HG02852 (cell line): ENCODE results near the gene MROH9.

ENCODE experiments used
- ATAC-seq: cut with Tn5 transposase; IDR thresholded peaks from one replicate; pipeline ENCODE4 v1.9.1; 2021; ENCODE audit warnings: mild to moderate bottlenecking, moderate library complexity; ENCODE audit not compliant: unreplicated experiment

Gene MROH9

DNA sequence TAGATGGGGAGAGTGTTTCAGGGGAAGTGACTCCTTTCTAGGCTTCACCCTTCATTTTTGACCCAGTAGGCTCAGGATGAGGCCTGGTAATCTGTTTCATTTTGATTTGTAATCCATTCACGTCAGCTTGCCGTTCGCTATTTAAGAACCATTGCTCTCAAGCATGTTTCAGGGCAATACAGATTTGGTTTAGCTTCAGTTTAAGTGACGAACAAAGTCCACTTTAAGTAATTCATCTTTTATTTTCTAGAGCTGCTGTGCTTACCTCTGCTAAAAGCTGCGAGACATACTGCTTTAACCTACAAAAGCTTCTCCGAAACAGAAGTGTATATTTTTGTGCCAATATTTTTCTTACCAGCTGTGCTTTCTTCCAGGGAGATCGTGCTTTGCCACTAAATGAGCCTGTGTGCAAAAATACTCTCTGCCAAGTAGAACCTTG lies 146.4 kb downstream of the MROH9 start:
- no peak for ATAC-seq

GRCh38 chr1:171082606-171083005 lies 147.3 kb downstream of the MROH9 start:
- no peak for ATAC-seq

DNA sequence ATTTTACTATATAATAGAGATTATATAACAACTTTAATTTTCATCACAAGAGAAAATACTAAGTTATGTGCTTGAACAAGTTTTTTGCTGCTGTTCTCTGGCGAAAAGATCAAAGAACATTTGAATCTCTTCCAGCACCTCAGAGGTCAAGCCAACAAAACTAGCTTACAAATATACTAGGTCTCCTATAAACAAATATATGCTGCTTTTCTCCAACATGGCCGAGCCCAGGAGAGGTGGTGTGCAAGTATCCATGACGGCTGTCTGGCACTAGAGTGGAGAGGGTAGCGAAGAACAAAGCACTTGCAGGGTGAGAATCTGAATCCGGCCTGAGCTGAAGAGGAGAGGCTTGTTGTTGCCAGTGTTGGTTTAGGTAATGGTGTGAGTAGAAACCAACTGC lies 147.9 kb downstream of the MROH9 start:
- ATAC-seq: no peak

- no peak for ATAC-seq
These were observed 148.8 kb downstream of the MROH9 start for GRCh38 chr1:171084091-171084490.

DNA sequence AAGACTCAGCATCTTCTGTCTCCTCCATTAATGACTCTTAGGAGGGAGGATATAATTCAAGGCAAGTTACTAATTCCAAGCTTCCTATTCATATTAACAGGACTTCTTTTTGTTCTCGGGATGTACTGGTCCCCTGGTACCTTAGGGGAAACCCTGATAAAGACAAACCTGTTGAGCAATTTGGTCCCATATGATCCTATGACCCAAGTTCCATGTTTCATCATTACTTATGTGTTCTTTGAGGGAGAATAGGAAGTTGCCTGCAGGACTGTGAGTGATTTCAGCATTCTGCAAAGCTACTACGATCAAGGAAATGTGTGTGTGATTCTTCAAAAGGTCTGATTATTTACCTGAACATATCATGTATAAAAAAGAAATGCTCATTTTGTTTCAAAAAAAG lies 149.5 kb downstream of the MROH9 start:
- ATAC-seq: no peak

- no peak for ATAC-seq
These were observed 152.6 kb downstream of the MROH9 start for GRCh38 chr1:171087896-171088295.

DNA sequence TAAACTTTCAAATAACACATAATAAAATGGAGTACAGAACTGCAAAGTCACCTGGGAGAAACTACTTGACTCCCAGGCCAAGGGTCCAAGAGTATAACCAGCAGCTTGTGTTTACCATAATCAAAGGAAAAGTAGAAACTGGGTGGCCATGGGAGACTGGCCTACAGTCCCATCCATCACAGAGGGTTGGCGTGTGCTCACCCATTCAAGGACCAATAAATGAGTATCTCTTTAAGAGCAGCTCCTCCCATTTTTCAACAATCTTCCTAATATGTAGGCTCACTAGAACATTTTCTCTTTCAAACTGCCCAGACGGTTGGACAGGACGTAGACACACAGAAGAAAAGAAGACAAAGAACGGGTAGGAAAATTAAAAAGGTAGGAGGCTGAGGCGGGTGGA lies 155.3 kb downstream of the MROH9 start, which contains the start of gene FMO3:
TSS of gene FMO3 (plus strand) at position 302 of the 400 bp plus-strand sequence. CDS start 1,754 bp downstream, outside the sequence.
- ATAC-seq: no peak

DNA sequence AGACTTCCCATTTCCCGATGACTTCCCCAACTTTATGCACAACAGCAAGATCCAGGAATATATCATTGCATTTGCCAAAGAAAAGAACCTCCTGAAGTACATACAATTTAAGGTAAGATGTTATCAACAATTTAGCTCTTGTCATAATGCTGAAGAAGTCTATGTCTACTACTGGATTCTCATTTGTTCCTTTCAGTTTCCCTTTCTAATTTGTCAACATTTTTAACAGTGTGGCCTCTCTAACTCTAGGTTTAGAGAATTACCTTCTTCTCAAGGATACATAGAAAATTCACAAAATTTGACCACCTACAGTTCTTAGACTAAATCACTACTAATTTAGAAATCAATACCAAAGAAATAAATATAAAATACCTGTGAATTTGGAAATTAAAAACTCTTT lies 168.5 kb downstream of the MROH9 start:
- ATAC-seq: no peak

DNA sequence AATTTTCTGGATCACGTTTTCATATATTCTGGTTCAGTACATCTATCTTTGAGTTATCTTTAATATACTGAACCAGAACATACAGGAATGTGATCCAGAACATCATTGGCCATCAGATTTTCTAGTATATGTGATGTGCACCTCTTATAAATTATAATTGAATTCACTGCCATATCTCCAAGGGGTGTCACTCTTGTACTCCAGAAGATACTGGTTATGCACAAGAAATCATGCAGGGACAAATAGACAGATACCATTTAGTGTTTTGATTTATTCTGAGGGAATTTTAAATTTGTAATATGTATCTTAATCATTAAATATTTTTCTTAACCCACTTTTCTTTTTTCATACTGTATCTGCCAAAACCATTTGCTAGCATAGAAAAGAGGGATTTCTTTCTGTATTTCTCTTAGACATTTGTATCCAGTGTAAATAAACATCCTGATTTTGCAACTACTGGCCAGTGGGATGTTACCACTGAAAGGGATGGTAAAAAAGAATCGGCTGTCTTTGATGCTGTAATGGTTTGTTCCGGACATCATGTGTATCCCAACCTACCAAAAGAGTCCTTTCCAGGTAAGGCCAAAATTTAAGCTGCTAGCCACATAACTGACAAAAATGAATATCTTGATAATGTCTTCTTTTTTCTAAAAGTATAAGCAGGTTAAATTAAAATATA lies 172.1 kb downstream of the MROH9 start:
- ATAC-seq: no peak

DNA sequence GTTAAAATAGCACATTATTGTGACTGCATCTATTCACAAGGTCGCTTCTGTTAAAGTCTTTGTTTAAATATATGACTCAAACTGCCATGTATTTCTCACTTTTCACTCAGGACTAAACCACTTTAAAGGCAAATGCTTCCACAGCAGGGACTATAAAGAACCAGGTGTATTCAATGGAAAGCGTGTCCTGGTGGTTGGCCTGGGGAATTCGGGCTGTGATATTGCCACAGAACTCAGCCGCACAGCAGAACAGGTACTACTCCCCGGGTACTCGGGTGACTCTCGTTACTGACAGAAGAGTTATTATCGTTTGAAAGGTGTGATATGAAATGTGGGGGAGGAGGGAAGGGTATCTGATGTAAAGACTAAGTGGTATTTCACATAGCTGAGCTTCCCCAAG lies 172.6 kb downstream of the MROH9 start:
- no peak for ATAC-seq

- no peak for ATAC-seq
These were observed 174.6 kb downstream of the MROH9 start for GRCh38 chr1:171109966-171110365.

DNA sequence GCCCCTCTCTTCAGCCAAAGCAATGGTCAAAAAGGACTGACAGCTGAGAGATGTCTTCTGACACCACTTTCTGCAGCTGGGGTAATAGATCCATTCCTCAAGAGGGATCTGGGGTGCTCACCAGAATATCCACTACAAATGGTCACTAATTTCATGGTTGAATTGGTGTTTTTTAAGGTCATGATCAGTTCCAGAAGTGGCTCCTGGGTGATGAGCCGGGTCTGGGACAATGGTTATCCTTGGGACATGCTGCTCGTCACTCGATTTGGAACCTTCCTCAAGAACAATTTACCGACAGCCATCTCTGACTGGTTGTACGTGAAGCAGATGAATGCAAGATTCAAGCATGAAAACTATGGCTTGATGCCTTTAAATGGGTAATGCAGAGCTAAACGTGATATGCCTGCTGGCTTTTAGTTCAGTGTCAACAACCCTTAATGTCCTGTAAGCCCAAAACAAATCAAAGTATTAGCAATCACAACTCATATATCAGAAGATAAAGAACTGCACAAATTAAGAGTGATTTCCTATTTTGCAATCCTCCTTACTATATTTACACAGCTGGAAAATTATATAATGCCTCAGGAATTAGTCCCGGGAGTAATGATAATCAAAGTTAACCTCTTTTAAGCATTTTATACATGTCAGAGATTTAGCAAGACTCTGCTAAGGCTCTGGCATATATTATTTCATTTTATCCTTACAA lies 175.4 kb downstream of the MROH9 start:
- ATAC-seq: no peak

GRCh38 chr1:171112119-171112518 lies 176.8 kb downstream of the MROH9 start:
- ATAC-seq: no peak

GRCh38 chr1:171113382-171113781 lies 178.0 kb downstream of the MROH9 start:
- ATAC-seq: no peak
